Iris pigment epithelial cell (primary cell): Measurements from ENCODE around the gene BARHL2.
A peak's percentile ranks its signal among the peaks of the same experiment; 100 is the strongest.

Source experiments
- DNase-seq: peaks from one replicate; pipeline ENCODE4 v3.0.0-alpha.2; 2011; ENCODE audit warnings: low read depth

The BARHL2 gene

DNA sequence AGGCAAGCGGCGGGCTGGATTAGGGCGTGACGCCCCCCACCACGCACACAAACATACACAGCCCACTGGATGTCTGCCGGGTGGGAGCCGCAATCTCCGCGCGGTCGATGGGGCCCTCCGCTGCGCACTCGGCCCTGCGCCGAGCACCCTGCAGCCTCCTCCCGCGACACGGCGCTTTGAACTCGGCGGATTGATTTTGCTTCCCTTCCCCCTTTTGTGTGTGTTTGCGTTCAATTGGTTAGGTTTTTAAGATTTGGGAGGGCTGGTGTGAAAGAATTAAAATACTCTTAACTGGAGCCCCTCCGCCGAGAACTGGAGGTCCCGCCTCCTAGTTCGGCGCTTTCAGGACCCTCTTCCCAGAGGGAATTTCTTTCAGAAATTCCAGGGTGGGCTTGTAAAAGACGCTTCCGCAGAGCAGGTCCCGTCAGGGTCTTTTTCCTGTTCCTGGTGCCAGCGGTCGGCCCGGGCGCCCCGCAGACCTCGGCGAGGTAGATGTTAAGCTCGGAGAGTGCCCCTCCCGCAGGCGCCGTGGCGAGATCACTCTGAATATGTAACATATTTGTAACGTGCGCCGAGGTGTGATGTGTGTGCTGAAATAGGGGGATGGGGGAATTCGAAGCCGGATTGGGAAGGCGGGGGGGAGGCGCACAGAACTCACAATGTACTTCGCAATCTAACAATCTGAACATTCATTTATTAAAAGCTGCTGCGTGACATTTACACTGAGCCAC, 8.0 kb upstream of the BARHL2 start:
- DNase-seq, result no peak

DNA sequence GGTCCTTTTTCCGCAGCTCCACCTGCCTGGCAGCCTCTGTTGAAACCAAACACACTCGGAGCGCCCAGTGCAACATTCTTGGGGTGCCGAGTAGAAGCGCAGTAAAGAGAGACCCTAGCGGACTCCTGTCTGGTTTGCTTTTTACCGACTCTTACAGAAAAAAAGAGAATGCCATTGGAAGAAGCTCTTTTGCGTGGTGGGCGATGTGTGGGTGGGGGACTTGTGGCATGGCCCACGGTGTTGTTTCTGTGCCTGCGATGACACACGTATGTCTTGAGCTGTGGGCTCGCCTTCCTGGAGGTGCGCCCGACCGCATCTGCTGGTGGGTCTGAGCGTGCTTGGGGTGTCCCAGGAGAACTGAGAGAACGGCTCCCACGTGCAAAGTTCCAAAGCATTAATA, 7.3 kb upstream of the BARHL2 start:
- no peak for DNase-seq

GRCh38 chr1:90723590-90724108, 6.5 kb upstream of the BARHL2 start:
- no peak for DNase-seq

GRCh38 chr1:90722874-90723589, 5.9 kb upstream of the BARHL2 start:
- no peak for DNase-seq

DNA sequence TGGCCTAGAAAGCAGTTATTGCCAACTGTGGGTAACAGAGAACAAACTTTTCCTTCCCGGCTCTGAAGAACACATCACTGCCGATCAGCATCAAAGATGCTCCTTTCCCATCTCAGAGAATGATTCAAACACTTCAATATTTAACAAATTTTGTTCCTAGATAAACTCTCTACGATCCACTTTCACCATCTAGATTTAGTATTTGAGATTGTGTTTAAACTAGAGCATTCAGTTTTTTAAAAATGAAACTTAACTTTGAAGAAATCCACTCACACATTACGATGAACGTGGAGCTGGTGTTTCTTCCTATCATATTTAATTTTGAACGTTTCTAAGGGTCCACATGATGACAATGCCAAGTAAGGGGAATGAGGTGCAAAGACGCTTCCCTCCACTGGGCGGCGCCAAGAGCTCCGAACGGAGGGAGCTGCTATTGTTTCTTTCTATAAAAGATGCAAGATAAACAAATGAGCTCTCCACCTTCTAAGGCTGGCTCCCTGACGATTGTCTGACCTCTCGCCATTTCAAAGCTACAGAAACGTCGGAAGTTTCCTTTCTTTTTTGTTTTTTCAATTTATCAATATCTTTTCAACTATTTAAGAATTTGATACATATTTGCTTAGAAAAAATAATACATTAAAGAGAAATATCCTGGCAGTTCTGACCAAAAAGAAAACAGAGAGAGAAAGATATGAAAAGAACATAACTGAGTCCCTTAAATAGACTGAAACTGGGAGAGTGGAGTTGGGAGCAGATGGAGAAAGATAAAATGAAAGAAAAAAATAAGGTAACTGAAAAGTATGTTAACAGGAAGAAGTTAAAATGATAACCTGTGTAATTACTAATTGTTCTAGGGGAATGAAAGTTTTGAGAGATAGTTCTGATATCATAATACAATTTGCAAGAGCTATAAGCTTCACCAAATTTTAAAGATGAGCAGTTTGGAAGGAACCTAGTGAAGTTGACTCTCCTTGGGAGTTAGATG, 4.4 kb upstream of the BARHL2 start:
- peak; percentile 53 for DNase-seq

GRCh38 chr1:90720145-90720636, 3.1 kb upstream of the BARHL2 start:
- DNase-seq, result no peak

DNA sequence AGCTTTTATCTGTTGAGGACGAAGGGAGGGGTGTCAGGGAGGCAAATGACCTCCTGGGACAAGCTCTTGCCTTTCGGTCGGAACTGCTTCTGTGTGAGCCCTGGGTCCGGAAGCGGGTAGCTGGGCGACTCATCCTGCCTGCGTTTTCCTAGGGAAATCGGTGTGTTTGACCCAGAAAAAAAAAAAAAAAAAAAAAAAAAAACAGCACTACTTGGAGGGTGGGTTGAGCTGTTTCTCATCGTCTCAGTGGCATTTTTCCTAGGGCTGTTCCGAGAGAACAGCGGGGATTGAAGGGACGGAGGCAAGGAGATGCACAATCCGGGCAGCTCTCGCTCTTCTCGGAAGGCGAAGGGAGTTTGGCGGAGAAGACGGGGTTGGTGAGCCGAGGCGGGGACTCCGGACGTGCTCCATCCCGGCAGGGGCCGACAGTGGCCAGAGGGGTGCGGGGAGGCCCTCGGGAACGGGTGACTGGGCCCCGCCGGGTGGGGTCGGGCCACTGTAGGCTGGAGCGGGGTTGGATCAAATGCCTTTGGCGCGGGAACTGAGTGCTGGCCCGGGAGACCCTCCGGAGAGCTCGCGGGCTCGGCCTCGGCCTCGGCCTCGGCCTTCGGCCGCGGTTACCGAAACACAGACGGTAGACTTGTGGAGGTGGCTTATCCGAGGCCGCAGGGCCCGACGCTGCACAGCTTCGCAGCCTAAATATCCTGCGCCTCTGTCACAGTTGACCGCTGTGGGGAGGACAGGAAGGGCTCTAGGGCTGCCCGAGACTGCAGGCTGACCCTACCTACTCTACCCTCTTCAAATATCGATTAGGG, 2.4 kb upstream of the BARHL2 start:
- no peak for DNase-seq

GRCh38 chr1:90718411-90719329, 1.6 kb upstream of the BARHL2 start:
- no peak for DNase-seq

- DNase-seq, result peak; percentile 24
Observed at GRCh38 chr1:90717665-90718410, 736 bp upstream of the BARHL2 start.

DNA sequence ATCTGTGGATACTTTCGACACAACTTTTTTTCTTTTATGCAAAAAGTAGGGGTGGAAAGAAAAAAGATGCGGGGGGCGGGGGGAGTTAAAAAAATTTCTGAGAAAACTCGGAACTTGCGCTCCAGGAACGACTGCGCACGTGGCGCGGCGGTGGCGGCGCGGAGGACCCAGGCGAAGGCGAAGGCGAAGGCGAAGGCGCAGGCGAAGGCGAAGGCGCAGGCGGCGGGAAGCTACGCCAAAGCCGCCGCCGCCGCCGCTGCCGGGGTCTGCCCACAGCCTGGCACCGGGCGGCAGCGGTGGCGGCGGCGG, 208 bp upstream of the BARHL2 start:
- no peak for DNase-seq

DNA sequence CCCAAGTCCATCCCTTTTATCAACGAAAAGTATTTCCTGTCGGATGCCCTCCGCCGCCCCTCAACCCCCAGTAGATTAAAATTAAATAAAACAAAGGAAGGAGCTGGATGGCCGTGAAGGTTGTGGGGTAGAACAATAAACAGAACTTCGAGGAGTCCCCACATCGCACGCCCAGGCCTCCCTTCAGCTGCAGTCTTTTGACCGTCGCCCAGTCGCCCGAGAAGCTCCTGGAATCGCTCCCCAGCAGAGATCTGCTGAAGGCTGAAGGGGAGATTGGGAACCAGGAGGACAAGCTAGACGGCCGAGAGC, 905 bp downstream of the BARHL2 start:
- no peak for DNase-seq

DNA sequence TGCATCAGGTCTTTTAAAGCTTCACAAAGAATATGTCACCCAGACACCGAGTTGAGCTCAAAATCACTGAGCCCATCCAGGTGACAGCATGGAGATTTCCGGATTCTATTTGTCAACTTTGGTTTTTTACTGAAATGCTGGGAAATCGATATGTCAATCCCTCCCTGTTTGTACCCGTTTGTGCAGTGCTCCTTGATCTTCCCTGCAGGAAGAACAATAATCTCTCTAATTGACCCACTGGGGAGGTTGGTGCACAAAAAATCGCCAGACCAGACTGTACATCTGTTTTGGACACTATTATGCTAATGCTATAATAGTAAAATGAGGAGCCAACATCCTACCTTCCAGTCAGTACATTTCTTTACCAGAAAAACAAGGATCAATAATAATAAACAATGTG, 1.8 kb downstream of the BARHL2 start:
- no peak for DNase-seq

GRCh38 chr1:90714521-90714951, 2.6 kb downstream of the BARHL2 start:
- no peak for DNase-seq

DNA sequence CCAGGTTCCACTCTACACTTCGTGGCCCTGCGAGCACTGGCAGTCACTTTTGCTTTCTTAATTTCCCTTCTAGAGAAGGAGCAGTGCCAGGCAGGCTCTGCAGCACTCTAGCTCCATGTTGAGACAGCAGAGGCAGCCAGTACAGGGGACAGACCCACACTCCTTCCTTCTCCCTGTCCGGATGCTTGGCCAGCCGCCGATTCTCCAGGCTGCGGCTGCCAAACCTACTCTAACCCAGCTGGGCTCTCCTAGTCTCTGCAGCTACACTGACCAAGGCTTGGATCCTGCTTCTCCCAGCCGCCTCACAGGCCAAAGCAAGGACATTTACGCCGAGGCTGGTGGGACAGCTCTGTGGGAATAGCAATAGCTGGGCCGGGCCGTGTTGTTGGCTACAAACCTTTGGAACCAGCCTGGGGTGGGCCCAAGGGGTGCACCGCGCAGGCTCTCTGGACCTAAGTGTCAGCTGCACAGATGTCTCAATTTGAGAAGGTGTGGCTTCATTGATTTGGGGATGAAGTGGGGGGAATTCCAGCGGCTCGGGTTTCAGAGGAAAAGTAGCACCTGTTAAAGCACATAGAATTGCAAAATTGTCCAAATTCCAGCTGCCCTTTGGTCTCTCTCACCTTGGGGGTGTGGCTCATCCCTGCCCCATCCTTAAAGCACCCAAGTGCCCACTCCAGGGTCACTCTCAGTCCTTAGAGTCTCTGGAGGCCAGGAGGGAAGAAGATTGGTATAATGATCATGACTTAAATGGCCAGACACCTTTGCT, 3.2 kb downstream of the BARHL2 start:
- no peak for DNase-seq

DNA sequence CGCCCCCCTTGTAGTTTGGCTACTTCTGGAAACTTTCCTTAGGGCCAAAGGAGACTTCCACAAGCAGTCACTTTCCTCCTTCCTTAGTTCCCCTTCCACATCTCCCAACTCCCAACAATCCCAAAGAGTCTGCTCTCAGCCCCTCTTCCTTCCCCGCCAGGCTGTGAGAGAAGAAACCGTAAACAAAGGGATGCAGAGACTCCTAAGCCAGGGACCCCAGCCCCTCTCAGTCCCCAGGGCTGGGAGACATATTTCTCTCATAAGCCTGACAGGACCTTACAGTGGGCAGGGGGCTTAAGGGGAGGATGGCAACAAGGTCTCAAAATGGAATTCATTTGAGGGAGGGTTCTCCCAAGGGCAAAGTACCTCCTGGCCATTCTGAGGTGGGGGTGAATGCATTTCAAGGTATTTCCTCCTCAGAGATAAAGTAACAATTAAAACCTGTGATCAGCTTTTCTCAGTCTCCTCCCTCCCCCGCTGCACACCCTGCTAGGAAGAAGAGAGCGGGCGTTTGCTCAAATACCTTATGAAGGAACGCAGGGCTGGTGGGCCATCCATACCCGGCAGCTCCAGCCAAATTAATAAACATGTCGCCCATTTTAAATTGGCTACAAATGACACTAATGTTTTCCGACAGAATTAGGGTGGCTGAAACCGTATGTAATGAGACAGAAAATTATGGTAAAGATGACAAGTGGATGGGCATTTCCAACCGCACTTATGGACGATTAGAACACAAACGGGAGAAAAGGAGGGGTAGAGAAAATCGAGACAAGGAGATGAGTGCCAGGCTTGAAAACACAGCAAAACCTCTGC, 4.0 kb downstream of the BARHL2 start:
- DNase-seq, result no peak

- DNase-seq, result no peak
Observed at GRCh38 chr1:90712153-90712856, 4.8 kb downstream of the BARHL2 start.

DNA sequence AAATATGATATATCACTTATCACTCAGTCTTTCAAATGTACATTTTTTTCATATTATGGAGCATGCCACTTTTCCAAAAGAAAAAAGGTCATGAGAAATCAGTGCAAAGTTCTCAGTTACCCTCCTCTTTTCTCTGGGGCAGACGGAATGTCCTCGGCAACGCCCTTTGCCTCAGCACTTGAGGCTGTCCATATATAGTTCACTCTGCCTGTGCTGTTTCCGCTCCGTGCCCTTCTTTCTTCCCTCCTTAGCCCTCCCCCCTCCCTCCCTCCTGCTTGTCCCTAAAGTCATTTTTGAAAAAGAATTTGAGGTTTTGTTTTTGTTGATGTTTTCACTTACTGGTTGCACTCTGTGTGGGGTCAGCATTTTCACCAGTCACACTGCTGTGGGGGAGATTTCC, 5.4 kb downstream of the BARHL2 start:
- no peak for DNase-seq
